Activated naive CD8-positive, alpha-beta T cell treated with anti-CD3 and anti-CD28 coated beads, Interleukin-2, amount 50 U/mL, for 24 hours (primary cell): ENCODE measurements around the gene CDC7.

Experiments used
- ATAC-seq: fragments of 150-1000 bp; cut with Tn5 transposase; one replicate; pipeline ENCODE4 v1.10.0; 2021
- DNase-seq: peaks from one replicate; pipeline ENCODE4 v3.0.0; 2021
- H3K27ac Mint-ChIP-seq: one replicate; pipeline ENCODE4 v1.8.0; 2021; ENCODE audit warnings: mild to moderate bottlenecking, mixed read lengths
- H3K27me3 Mint-ChIP-seq: one replicate; pipeline ENCODE4 v1.8.0; 2021; ENCODE audit warnings: mixed read lengths
- H3K36me3 Mint-ChIP-seq: one replicate; pipeline ENCODE4 v1.8.0; 2021; ENCODE audit warnings: low read depth, mixed read lengths
- H3K4me1 Mint-ChIP-seq: one replicate; pipeline ENCODE4 v1.8.0; 2021; ENCODE audit warnings: mixed read lengths
- H3K4me3 Mint-ChIP-seq: one replicate; pipeline ENCODE4 v1.8.0; 2021; ENCODE audit warnings: mild to moderate bottlenecking, moderate library complexity, mixed read lengths
- H3K9me3 Mint-ChIP-seq: one replicate; pipeline ENCODE4 v1.8.0; 2021; ENCODE audit warnings: mixed read lengths

CDC7 gene

GRCh38 chr1:91526496-91526895 is 25.8 kb downstream of the CDC7 start:
- Mint-ChIP-seq H3K27ac (no peak overlapping the region), H3K4me1 (peaks cover 35% of the 10 kb centered on the region), H3K9me3 (no peaks in the 10 kb centered on the region), H3K4me3 (no peak overlapping the region), H3K27me3 (no peaks in the 10 kb centered on the region), H3K36me3 (peaks cover 13% of the 10 kb centered on the region)
- DNase-seq (no peak), ATAC-seq (no peak)

- Mint-ChIP-seq H3K27me3 (no peaks in the 10 kb centered on the region), H3K4me3 (no peak overlapping the region), H3K9me3 (no peaks in the 10 kb centered on the region), H3K27ac (no peak overlapping the region), H3K4me1 (peaks cover 29% of the 10 kb centered on the region), H3K36me3 (peaks cover 12% of the 10 kb centered on the region)
- no peak for ATAC-seq
- no peak for DNase-seq
Measured at GRCh38 chr1:91527266-91527765, 26.7 kb downstream of the CDC7 start.

- H3K27me3 Mint-ChIP-seq, result no peaks in the 10 kb centered on the region
Measured at GRCh38 chr1:91527781-91528180, 27.1 kb downstream of the CDC7 start.

GRCh38 chr1:91529856-91530255 is 29.2 kb downstream of the CDC7 start:
- H3K27me3 Mint-ChIP-seq, result no peaks in the 10 kb centered on the region
- H3K4me3 Mint-ChIP-seq, result no peak overlapping the region
- no peaks in the 10 kb centered on the region for H3K9me3 Mint-ChIP-seq
- ATAC-seq (no peak), DNase-seq (no peak)
- H3K36me3 Mint-ChIP-seq, result peaks cover 5% of the 10 kb centered on the region
- H3K4me1 Mint-ChIP-seq, result peaks cover 21% of the 10 kb centered on the region
- no peak overlapping the region for H3K27ac Mint-ChIP-seq

More at GRCh38 chr1:91527781-91528180, 27.1 kb downstream of the CDC7 start:
- Mint-ChIP-seq H3K4me1 (peaks cover 25% of the 10 kb centered on the region), H3K36me3 (peaks cover 12% of the 10 kb centered on the region), H3K4me3 (no peak overlapping the region), H3K27ac (no peak overlapping the region), H3K9me3 (no peaks in the 10 kb centered on the region)
- DNase-seq (no peak), ATAC-seq (no peak)

GRCh38 chr1:91533361-91534024 is 32.8 kb downstream of the CDC7 start:
- H3K27ac Mint-ChIP-seq, result no peak overlapping the region
- ATAC-seq (no peak), DNase-seq (no peak)
- no peak overlapping the region for H3K4me3 Mint-ChIP-seq
- H3K4me1 Mint-ChIP-seq, result peaks cover 22% of the 10 kb centered on the region
- H3K9me3 Mint-ChIP-seq, result no peaks in the 10 kb centered on the region
- no peaks in the 10 kb centered on the region for H3K36me3 Mint-ChIP-seq
- no peaks in the 10 kb centered on the region for H3K27me3 Mint-ChIP-seq

- Mint-ChIP-seq H3K27ac (no peak overlapping the region), H3K4me3 (no peak overlapping the region), H3K4me1 (peaks cover 15% of the 10 kb centered on the region), H3K9me3 (no peaks in the 10 kb centered on the region), H3K36me3 (no peaks in the 10 kb centered on the region), H3K27me3 (no peaks in the 10 kb centered on the region)
- DNase-seq, result no peak
- ATAC-seq, result no peak
Measured at GRCh38 chr1:91535441-91535840, 34.8 kb downstream of the CDC7 start.

GRCh38 chr1:91537281-91537986 is 36.8 kb downstream of the CDC7 start:
- DNase-seq (no peak), ATAC-seq (no peak)
- Mint-ChIP-seq H3K27ac (no peak overlapping the region), H3K4me1 (peaks cover 16% of the 10 kb centered on the region), H3K4me3 (no peak overlapping the region), H3K27me3 (no peaks in the 10 kb centered on the region), H3K36me3 (no peaks in the 10 kb centered on the region), H3K9me3 (no peaks in the 10 kb centered on the region)

GRCh38 chr1:91537987-91538304 is 37.3 kb downstream of the CDC7 start:
- ATAC-seq, result no peak
- H3K27ac Mint-ChIP-seq, result no peak overlapping the region
- no peak for DNase-seq
- no peaks in the 10 kb centered on the region for H3K36me3 Mint-ChIP-seq
- peaks cover 16% of the 10 kb centered on the region for H3K4me1 Mint-ChIP-seq
- H3K27me3 Mint-ChIP-seq, result no peaks in the 10 kb centered on the region
- H3K4me3 Mint-ChIP-seq, result no peak overlapping the region
- no peaks in the 10 kb centered on the region for H3K9me3 Mint-ChIP-seq

- peaks cover 12% of the 10 kb centered on the region for H3K4me1 Mint-ChIP-seq
- no peak overlapping the region for H3K27ac Mint-ChIP-seq
Measured at GRCh38 chr1:91540910-91541309, 40.3 kb downstream of the CDC7 start.

GRCh38 chr1:91541918-91542533 is 41.4 kb downstream of the CDC7 start:
- Mint-ChIP-seq H3K9me3 (no peaks in the 10 kb centered on the region), H3K4me3 (no peak overlapping the region), H3K27me3 (no peaks in the 10 kb centered on the region), H3K27ac (no peak overlapping the region), H3K36me3 (no peaks in the 10 kb centered on the region), H3K4me1 (peaks cover 13% of the 10 kb centered on the region)
- ATAC-seq (no peak), DNase-seq (no peak)

More at GRCh38 chr1:91540910-91541309, 40.3 kb downstream of the CDC7 start:
- Mint-ChIP-seq H3K36me3 (no peaks in the 10 kb centered on the region), H3K9me3 (no peaks in the 10 kb centered on the region), H3K4me3 (no peak overlapping the region), H3K27me3 (no peaks in the 10 kb centered on the region)
- ATAC-seq (no peak), DNase-seq (no peak)

GRCh38 chr1:91545506-91546300 is 45.1 kb downstream of the CDC7 start:
- H3K4me1 Mint-ChIP-seq, result peaks cover 43% of the 10 kb centered on the region
- H3K4me3 Mint-ChIP-seq, result no peak overlapping the region

GRCh38 chr1:91546301-91546581 is 45.6 kb downstream of the CDC7 start:
- Mint-ChIP-seq H3K36me3 (peaks cover 1% of the 10 kb centered on the region), H3K9me3 (peaks cover 3% of the 10 kb centered on the region), H3K4me1 (peaks cover 49% of the 10 kb centered on the region), H3K27me3 (no peaks in the 10 kb centered on the region), H3K4me3 (no peak overlapping the region), H3K27ac (no peak overlapping the region)
- no peak for ATAC-seq
- DNase-seq, result no peak

More at GRCh38 chr1:91545506-91546300, 45.1 kb downstream of the CDC7 start:
- no peaks in the 10 kb centered on the region for H3K27me3 Mint-ChIP-seq
- H3K27ac Mint-ChIP-seq, result no peak overlapping the region
- peaks cover 3% of the 10 kb centered on the region for H3K9me3 Mint-ChIP-seq
- H3K36me3 Mint-ChIP-seq, result peaks cover 1% of the 10 kb centered on the region
- ATAC-seq (peak; percentile 34), DNase-seq (no peak)

- H3K36me3 Mint-ChIP-seq, result peaks cover 1% of the 10 kb centered on the region
- ATAC-seq, result no peak
- H3K27ac Mint-ChIP-seq, result no peak overlapping the region
- DNase-seq, result no peak
- no peak overlapping the region for H3K4me3 Mint-ChIP-seq
- peaks cover 3% of the 10 kb centered on the region for H3K9me3 Mint-ChIP-seq
- H3K27me3 Mint-ChIP-seq, result no peaks in the 10 kb centered on the region
- peaks cover 52% of the 10 kb centered on the region for H3K4me1 Mint-ChIP-seq
Measured at GRCh38 chr1:91546876-91547275, 46.2 kb downstream of the CDC7 start.

GRCh38 chr1:91548376-91549040 is 47.9 kb downstream of the CDC7 start:
- H3K4me1 Mint-ChIP-seq, result peaks cover 64% of the 10 kb centered on the region
- H3K9me3 Mint-ChIP-seq, result peaks cover 3% of the 10 kb centered on the region
- peak; percentile 12 for ATAC-seq
- H3K27ac Mint-ChIP-seq, result peak overlapping the region; percentile 62
- H3K4me3 Mint-ChIP-seq, result no peak overlapping the region
- no peak for DNase-seq
- H3K27me3 Mint-ChIP-seq, result no peaks in the 10 kb centered on the region
- H3K36me3 Mint-ChIP-seq, result peaks cover 1% of the 10 kb centered on the region
